ENCODE results near the gene AP3S2. TPM values are rescaled to one million over a fixed set of nuclear protein-coding genes. Genes with fewer than 3 reads are reported as not detected.
A peak's percentile ranks its signal among the peaks of the same experiment; 100 is the strongest.

Gene AP3S2
- total and polyA plus RNA-seq, 10 donors, result 5.4 to 54.9 (median 33.8) TPM

DNA sequence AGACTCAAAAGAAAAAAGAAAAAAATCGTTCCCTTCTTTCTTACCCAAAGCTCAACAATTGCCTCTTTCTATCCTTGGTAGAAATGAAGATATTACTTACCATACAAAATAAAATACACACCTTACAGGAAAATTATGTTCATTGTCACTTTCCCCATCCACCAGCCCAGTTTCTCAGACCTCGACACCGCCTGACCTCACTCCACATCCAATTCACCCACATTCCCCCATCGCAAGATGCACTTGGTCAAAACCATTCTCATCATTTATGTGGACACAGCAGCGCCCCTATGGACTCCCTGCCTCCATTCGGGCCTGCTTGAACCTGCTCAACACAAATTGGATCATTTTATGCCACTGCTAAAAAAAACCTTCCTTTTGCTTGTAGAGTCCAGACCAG is 86.1 kb downstream of the AP3S2 start:
- no peak for DNase-seq
- no peak for TF ChIP-seq POLR2A (IDR thresholded peaks at IDR 0.05)
- no peak for TF ChIP-seq CTCF (IDR thresholded peaks at IDR 0.05 in 8 of 11, conservative IDR thresholded peaks at IDR 0.05 in 3 of 11)
- TF ChIP-seq POLR2AphosphoS5 (IDR thresholded peaks at IDR 0.05), result no peak
- Histone ChIP-seq H3K36me3 (peaks cover 0 to 48% (median 0%) of the 10 kb centered on the region in 6 donors), H3K9me3 (no peaks in the 10 kb centered on the region), H3K27me3 (replicated peaks in 1 of 7) (peaks cover 0 to 23% (median 0%) of the 10 kb centered on the region in 7 donors), H3K4me3 (no peak overlapping the region), H3K27ac (no peak overlapping the region), H3K4me1 (peaks cover 0 to 26% (median 0%) of the 10 kb centered on the region in 6 donors)
- 90 to 98% (median 93%) methylated on average over 6 of the region's 6 CpGs for WGBS, 5 donors
- intact Hi-C loops (cut with DNase I; ENCODE audit: low total_unique reads), result no loop called here

DNA sequence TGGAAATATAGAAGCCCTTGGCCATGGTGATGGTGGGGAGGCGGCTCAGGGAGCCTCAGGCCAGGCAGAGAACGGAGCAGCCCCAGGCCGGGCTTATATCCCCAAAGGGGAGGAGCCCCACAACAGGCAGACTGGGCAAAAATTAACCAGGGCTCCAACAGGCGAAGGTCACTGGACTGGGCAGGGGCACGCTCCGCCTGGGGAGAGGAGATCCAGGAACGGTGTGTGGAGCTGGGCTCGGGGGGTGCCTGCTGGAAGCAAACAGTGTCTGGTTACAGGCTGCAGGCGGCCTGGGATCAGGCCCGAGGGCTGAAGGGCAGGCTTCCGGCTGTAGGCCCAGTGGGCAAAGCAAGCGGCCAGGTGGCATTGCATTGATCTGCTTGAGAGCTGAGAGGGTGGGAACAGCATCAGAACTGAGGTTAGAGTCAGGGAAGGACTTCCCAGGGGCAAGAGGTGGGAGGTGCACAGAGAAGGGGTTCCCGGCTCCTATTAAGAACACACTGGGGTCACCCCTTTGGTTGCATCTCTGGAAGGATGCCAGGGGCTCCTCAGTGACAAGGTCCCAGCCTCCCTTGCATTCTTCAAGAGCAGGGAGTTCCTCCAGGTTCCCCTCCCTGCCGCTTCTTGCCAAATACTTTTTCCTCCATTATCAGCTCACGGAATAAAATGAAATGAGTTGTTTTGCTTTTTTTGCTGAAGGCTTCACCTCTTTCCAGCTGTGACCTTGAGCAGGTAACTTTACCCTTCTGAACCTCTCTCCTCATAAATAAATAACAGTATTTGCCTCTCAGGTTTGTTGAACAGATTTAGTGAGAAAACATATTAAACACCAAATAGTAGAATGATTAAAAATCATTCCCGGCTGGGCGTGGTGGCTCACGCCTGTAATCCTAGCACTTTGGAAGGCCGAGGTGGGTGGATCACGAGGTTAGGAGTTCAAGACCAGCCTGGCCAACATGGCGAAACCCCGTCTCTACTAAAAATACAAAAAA is 86.9 kb downstream of the AP3S2 start:
- TF ChIP-seq CTCF (IDR thresholded peaks at IDR 0.05 in 8 of 11, conservative IDR thresholded peaks at IDR 0.05 in 3 of 11) (no peak), POLR2A (IDR thresholded peaks at IDR 0.05) (no peak), POLR2AphosphoS5 (IDR thresholded peaks at IDR 0.05) (no peak)
- peaks cover 0 to 21% (median 0%) of the 10 kb centered on the region in 6 donors for H3K4me1 ChIP-seq
- WGBS, 5 donors, result 83 to 88% (median 87%) methylated on average over 22 of the region's 22 CpGs
- no peak overlapping the region for H3K4me3 ChIP-seq
- intact Hi-C loops (cut with DNase I; ENCODE audit: low total_unique reads), result no loop called here
- peaks cover 0 to 56% (median 0%) of the 10 kb centered on the region in 6 donors for H3K36me3 ChIP-seq
- H3K9me3 ChIP-seq, result no peaks in the 10 kb centered on the region
- H3K27ac ChIP-seq, result no peak overlapping the region
- peaks cover 0 to 27% (median 0%) of the 10 kb centered on the region in 7 donors for H3K27me3 ChIP-seq (replicated peaks in 1 of 7)
- peak; percentile 53 for DNase-seq

- Histone ChIP-seq H3K4me3 (no peak overlapping the region), H3K4me1 (peaks cover 0 to 17% (median 0%) of the 10 kb centered on the region in 6 donors), H3K9me3 (no peaks in the 10 kb centered on the region), H3K36me3 (peaks cover 0 to 63% (median 0%) of the 10 kb centered on the region in 6 donors), H3K27ac (no peak overlapping the region), H3K27me3 (replicated peaks in 1 of 7) (peaks cover 0 to 32% (median 0%) of the 10 kb centered on the region in 7 donors)
- TF ChIP-seq POLR2AphosphoS5 (IDR thresholded peaks at IDR 0.05) (peak in 1 of 3 donors; percentile 3), POLR2A (IDR thresholded peaks at IDR 0.05) (no peak)
- intact Hi-C loops (cut with DNase I; ENCODE audit: low total_unique reads), result no loop called here
- 80 to 92% (median 86%) methylated on average over 21 of the region's 21 CpGs for WGBS, 5 donors
- DNase-seq, result peak; percentile 35
These were observed 87.6 kb downstream of the AP3S2 start for GRCh38 chr15:89806210-89806558.

GRCh38 chr15:89805241-89806209 is 88.3 kb downstream of the AP3S2 start:
- TF ChIP-seq POLR2AphosphoS5 (IDR thresholded peaks at IDR 0.05) (peak in 1 of 3 donors; percentile 9), POLR2A (IDR thresholded peaks at IDR 0.05) (no peak)
- Histone ChIP-seq H3K4me3 (no peak overlapping the region), H3K9me3 (no peaks in the 10 kb centered on the region), H3K27ac (no peak overlapping the region), H3K4me1 (peaks cover 0 to 17% (median 0%) of the 10 kb centered on the region in 6 donors), H3K36me3 (peaks cover 0 to 70% (median 0%) of the 10 kb centered on the region in 6 donors), H3K27me3 (replicated peaks in 1 of 7) (peaks cover 0 to 32% (median 0%) of the 10 kb centered on the region in 7 donors)
- intact Hi-C loops (cut with DNase I; ENCODE audit: low total_unique reads), result no loop called here
- 84 to 91% (median 87%) methylated on average over 13 to 29 of the region's 29 CpGs for WGBS, 5 donors
- peak; percentile 66 for DNase-seq

All from spleen (tissue), 11 donors.